ENCODE results near the gene SLC7A1. TPM values are rescaled to one million over a fixed set of nuclear protein-coding genes. Genes with fewer than 3 reads are reported as not detected.

Gene SLC7A1
- total and polyA plus RNA-seq, 7 donors, result 2.4 to 25.6 (median 15.0) TPM

GRCh38 chr13:29529754-29530153 lies 65.7 kb downstream of the SLC7A1 start:
- TF ChIP-seq EP300 (IDR thresholded peaks at IDR 0.05) (no peak), POLR2AphosphoS5 (IDR thresholded peaks at IDR 0.05) (no peak), POLR2A (IDR thresholded peaks at IDR 0.05) (no peak)
- TF ChIP-seq, protein P1, sequence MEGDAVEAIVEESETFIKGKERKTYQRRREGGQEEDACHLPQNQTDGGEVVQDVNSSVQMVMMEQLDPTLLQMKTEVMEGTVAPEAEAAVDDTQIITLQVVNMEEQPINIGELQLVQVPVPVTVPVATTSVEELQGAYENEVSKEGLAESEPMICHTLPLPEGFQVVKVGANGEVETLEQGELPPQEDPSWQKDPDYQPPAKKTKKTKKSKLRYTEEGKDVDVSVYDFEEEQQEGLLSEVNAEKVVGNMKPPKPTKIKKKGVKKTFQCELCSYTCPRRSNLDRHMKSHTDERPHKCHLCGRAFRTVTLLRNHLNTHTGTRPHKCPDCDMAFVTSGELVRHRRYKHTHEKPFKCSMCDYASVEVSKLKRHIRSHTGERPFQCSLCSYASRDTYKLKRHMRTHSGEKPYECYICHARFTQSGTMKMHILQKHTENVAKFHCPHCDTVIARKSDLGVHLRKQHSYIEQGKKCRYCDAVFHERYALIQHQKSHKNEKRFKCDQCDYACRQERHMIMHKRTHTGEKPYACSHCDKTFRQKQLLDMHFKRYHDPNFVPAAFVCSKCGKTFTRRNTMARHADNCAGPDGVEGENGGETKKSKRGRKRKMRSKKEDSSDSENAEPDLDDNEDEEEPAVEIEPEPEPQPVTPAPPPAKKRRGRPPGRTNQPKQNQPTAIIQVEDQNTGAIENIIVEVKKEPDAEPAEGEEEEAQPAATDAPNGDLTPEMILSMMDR (IDR thresholded peaks at IDR 0.05), result no peak
- Histone ChIP-seq H3K27me3 (no peaks in the 10 kb centered on the region), H3K4me3 (no peak overlapping the region), H3K36me3 (peaks cover 0 to 39% (median 12%) of the 10 kb centered on the region in 4 donors), H3K9me3 (no peaks in the 10 kb centered on the region), H3K4me1 (peaks cover 0 to 20% (median 2%) of the 10 kb centered on the region in 4 donors), H3K27ac (no peak overlapping the region)
- no peak for DNase-seq
- 94 to 96% methylated on average over 5 of the region's 5 CpGs for WGBS, 2 donors
- intact Hi-C loops (cut with DNase I), result no loop called here

DNA sequence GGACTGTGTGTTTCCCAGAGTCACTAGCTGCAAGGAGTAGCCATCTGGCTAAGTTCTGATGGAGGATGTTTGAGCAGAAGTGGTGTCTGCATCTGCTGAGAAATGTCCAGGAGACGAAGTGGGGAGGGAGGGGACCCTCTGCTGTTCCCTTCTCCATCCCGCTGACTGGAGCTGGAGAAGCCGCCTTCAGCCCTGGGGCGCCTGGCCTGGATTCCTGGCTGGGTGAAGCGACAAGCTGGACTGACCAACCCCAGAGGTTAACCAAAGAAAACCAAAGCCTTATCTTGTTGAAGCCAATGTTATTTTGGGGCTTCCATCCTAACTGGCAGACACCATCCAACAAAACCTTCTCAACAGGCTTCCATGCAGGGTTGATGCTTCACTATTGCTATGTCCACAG lies 67.6 kb downstream of the SLC7A1 start:
- H3K27me3 ChIP-seq, result no peaks in the 10 kb centered on the region
- no peak for DNase-seq
- no peak overlapping the region for H3K27ac ChIP-seq
- no peak overlapping the region for H3K4me3 ChIP-seq
- intact Hi-C loops (cut with DNase I), result no loop called here
- H3K4me1 ChIP-seq, result peaks cover 0 to 20% (median 2%) of the 10 kb centered on the region in 4 donors
- no peaks in the 10 kb centered on the region for H3K9me3 ChIP-seq
- TF ChIP-seq, protein P1 (IDR thresholded peaks at IDR 0.05), result no peak
- TF ChIP-seq POLR2A (IDR thresholded peaks at IDR 0.05) (no peak), EP300 (IDR thresholded peaks at IDR 0.05) (no peak), POLR2AphosphoS5 (IDR thresholded peaks at IDR 0.05) (no peak)
- 97% methylated on average over 5 of the region's 5 CpGs for WGBS, 2 donors
- peaks cover 0 to 51% (median 20%) of the 10 kb centered on the region in 4 donors for H3K36me3 ChIP-seq

- Histone ChIP-seq H3K27me3 (no peaks in the 10 kb centered on the region), H3K27ac (no peak overlapping the region), H3K36me3 (peaks cover 0 to 51% (median 20%) of the 10 kb centered on the region in 4 donors), H3K9me3 (no peaks in the 10 kb centered on the region), H3K4me3 (no peak overlapping the region), H3K4me1 (peaks cover 0 to 22% (median 2%) of the 10 kb centered on the region in 4 donors)
- no peak for DNase-seq
- WGBS, 2 donors, result 95% methylated on average over 8 of the region's 8 CpGs
- intact Hi-C loops (cut with DNase I), result no loop called here
- TF ChIP-seq EP300 (IDR thresholded peaks at IDR 0.05) (no peak), POLR2A (IDR thresholded peaks at IDR 0.05) (no peak)
- TF ChIP-seq, protein P1 (IDR thresholded peaks at IDR 0.05), result no peak
Measured at GRCh38 chr13:29527511-29527910, 68.0 kb downstream of the SLC7A1 start.

DNA sequence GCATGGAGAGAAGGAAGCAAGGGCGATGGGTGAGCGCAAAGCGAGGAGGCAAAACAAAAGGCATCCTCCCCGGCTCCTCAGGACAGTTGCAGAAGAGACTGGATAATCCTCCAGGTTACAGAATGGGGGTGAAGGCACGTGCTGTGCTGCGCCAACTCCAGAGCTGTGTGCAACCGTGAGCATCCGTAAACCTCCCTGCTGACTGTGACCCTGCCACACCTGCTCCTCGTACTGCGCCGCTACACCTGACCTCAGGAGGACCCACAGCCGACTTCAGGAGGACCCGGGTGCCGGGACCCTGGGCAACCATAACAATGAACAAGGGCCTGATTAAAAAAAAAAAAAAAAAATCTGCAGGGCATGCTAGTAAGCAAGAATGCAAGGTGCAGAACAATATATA lies 68.7 kb downstream of the SLC7A1 start:
- no peaks in the 10 kb centered on the region for H3K27me3 ChIP-seq
- intact Hi-C loops (cut with DNase I), result no loop called here
- peaks cover 0 to 51% (median 20%) of the 10 kb centered on the region in 4 donors for H3K36me3 ChIP-seq
- H3K9me3 ChIP-seq, result no peaks in the 10 kb centered on the region
- DNase-seq, result no peak
- H3K4me3 ChIP-seq, result no peak overlapping the region
- WGBS, 2 donors, result 96% methylated on average over 14 of the region's 14 CpGs
- H3K4me1 ChIP-seq, result peaks cover 0 to 26% (median 7%) of the 10 kb centered on the region in 4 donors
- H3K27ac ChIP-seq, result no peak overlapping the region
- no peak for TF ChIP-seq POLR2AphosphoS5 (IDR thresholded peaks at IDR 0.05)
- no peak for TF ChIP-seq EP300 (IDR thresholded peaks at IDR 0.05)
- TF ChIP-seq POLR2A (IDR thresholded peaks at IDR 0.05), result no peak
- TF ChIP-seq, protein P1 (IDR thresholded peaks at IDR 0.05), result no peak

GRCh38 chr13:29525757-29526156 lies 69.7 kb downstream of the SLC7A1 start:
- H3K27me3 ChIP-seq, result no peaks in the 10 kb centered on the region
- no peak overlapping the region for H3K27ac ChIP-seq
- TF ChIP-seq POLR2A (IDR thresholded peaks at IDR 0.05) (no peak), POLR2AphosphoS5 (IDR thresholded peaks at IDR 0.05) (no peak), EP300 (IDR thresholded peaks at IDR 0.05) (no peak)
- TF ChIP-seq, protein P1 (IDR thresholded peaks at IDR 0.05), result no peak
- 95 to 97% methylated on average over 7 of the region's 7 CpGs for WGBS, 2 donors
- DNase-seq, result no peak
- H3K9me3 ChIP-seq, result no peaks in the 10 kb centered on the region
- peaks cover 0 to 48% (median 18%) of the 10 kb centered on the region in 4 donors for H3K36me3 ChIP-seq
- intact Hi-C loops (cut with DNase I), result no loop called here
- H3K4me3 ChIP-seq, result no peak overlapping the region
- peaks cover 0 to 30% (median 12%) of the 10 kb centered on the region in 4 donors for H3K4me1 ChIP-seq

Data from sigmoid colon (tissue), 7 donors.